DND-41 (cell line): Measurements from ENCODE around the gene SESTD1.

Source experiments
- ATAC-seq: fragments of 200-7000 bp; cut with Tn5 transposase; 3 replicates; pipeline ENCODE4 v1.9.1; 2021; ENCODE audit warnings: low read depth; ENCODE audit not compliant: insufficient read depth
- DNase-seq: peaks from one replicate; pipeline ENCODE4 v3.0.0-alpha.2; 2020
- H2AFZ ChIP-seq: 2 replicates; pipeline ENCODE4 v1.6.0; 2012; ENCODE audit warnings: low read depth, low read length
- H3K27ac ChIP-seq: 2 replicates; pipeline ENCODE4 v1.5.1; 2012; ENCODE audit warnings: low read length, inconsistent platforms
- H3K27me3 ChIP-seq: fragments of 200-600 bp; sonication (generic); 2 replicates; pipeline ENCODE4 v1.6.0; 2012; ENCODE audit warnings: low read length, mild to moderate bottlenecking, inconsistent platforms; ENCODE audit not compliant: insufficient read depth, poor library complexity
- H3K36me3 ChIP-seq: 2 replicates; pipeline ENCODE4 v1.5.1; 2012; ENCODE audit warnings: low read length, inconsistent platforms; ENCODE audit not compliant: insufficient read depth
- H3K4me1 ChIP-seq: 2 replicates; pipeline ENCODE4 v1.5.1; 2012; ENCODE audit warnings: mild to moderate bottlenecking, low read length; ENCODE audit not compliant: insufficient read depth
- H3K4me2 ChIP-seq: 2 replicates; pipeline ENCODE4 v1.6.0; 2012; ENCODE audit warnings: mild to moderate bottlenecking, moderate library complexity, low read length, inconsistent platforms; ENCODE audit not compliant: insufficient read depth
- H3K4me3 ChIP-seq, 2 experiments: fragments of 200-600 bp in 1 of 2; shearing (Covaris generic) in 1 of 2; 2 replicates each; pipeline ENCODE4 v1.5.1; 2012 to 2016; ENCODE audit warnings: inconsistent platforms in 2 of 2, low read length in 2 of 2, mild to moderate bottlenecking in 2 of 2, low read depth in 1 of 2, moderate library complexity in 1 of 2
- H3K79me2 ChIP-seq: 2 replicates; pipeline ENCODE4 v1.6.0; 2012; ENCODE audit warnings: low read length, inconsistent platforms; ENCODE audit not compliant: insufficient read depth
- H3K9ac ChIP-seq: 2 replicates; pipeline ENCODE4 v1.6.0; 2012; ENCODE audit warnings: low read depth, mild to moderate bottlenecking, inconsistent platforms, low read length, moderate library complexity
- H3K9me3 ChIP-seq: 2 replicates; pipeline ENCODE4 v1.5.1; 2012; ENCODE audit warnings: low read length, moderate library complexity, mild to moderate bottlenecking, inconsistent platforms; ENCODE audit not compliant: insufficient read depth, severe bottlenecking
- H4K20me1 ChIP-seq: 2 replicates; pipeline ENCODE4 v1.6.0; 2012; ENCODE audit warnings: low read length; ENCODE audit not compliant: insufficient read depth
- CTCF ChIP-seq: IDR thresholded peaks from 2 replicates; pipeline ENCODE4 v1.5.1; 2012; ENCODE audit warnings: borderline replicate concordance, low read length, moderate library complexity, mild to moderate bottlenecking; ENCODE audit not compliant: poor library complexity, severe bottlenecking; ENCODE audit errors: extremely low read depth
- EZH2 ChIP-seq: IDR thresholded peaks from 3 replicates; pipeline ENCODE4 v1.6.1; 2012; ENCODE audit warnings: borderline replicate concordance, low read depth, mild to moderate bottlenecking, moderate library complexity, low read length, inconsistent platforms; ENCODE audit not compliant: severe bottlenecking

SESTD1 gene

DNA sequence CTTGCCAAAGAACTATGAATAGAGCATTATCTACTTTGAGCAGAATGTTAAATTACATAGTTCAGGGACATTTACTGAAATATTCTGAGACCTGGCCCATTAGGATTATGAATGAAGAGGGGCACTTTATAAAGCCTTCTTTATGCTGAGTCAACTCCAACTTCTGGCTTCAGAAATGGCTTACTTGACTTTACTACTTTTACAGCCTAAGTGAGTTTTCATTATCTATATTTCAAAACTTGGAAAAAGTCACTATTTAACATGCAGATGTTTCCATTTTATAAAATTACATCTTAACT, 37.7 kb downstream of the SESTD1 start:
- TF ChIP-seq CTCF (no peak), EZH2 (no peak)
- Histone ChIP-seq H3K4me3 (no peak overlapping the region), H4K20me1 (peaks cover 15% of the 10 kb centered on the region; the same call in 1 of the 2 replicates), H3K9ac (no peak overlapping the region), H2AFZ (no peak overlapping the region), H3K4me1 (no peaks in the 10 kb centered on the region), H3K27me3 (no peaks in the 10 kb centered on the region), H3K79me2 (peaks cover 23% of the 10 kb centered on the region), H3K9me3 (no peaks in the 10 kb centered on the region), H3K36me3 (no peaks in the 10 kb centered on the region), H3K27ac (no peak overlapping the region), H3K4me2 (no peak overlapping the region)
- DNase-seq (no peak), ATAC-seq (no peak)

- DNase-seq (no peak), ATAC-seq (no peak)
- H3K79me2 ChIP-seq, result peaks cover 20% of the 10 kb centered on the region
- no peaks in the 10 kb centered on the region for H3K27me3 ChIP-seq
- H3K9me3 ChIP-seq, result no peaks in the 10 kb centered on the region
- H2AFZ ChIP-seq, result no peak overlapping the region
- no peak overlapping the region for H3K9ac ChIP-seq
- no peak overlapping the region for H3K4me2 ChIP-seq
- H3K27ac ChIP-seq, result no peak overlapping the region
- H4K20me1 ChIP-seq, result peaks cover 15% of the 10 kb centered on the region; the same call in 1 of the 2 replicates
- H3K4me3 ChIP-seq, result no peak overlapping the region
- TF ChIP-seq EZH2 (no peak), CTCF (no peak)
- no peaks in the 10 kb centered on the region for H3K4me1 ChIP-seq
- no peaks in the 10 kb centered on the region for H3K36me3 ChIP-seq
Measured at GRCh38 chr2:179226203-179226960, 38.2 kb downstream of the SESTD1 start.

DNA sequence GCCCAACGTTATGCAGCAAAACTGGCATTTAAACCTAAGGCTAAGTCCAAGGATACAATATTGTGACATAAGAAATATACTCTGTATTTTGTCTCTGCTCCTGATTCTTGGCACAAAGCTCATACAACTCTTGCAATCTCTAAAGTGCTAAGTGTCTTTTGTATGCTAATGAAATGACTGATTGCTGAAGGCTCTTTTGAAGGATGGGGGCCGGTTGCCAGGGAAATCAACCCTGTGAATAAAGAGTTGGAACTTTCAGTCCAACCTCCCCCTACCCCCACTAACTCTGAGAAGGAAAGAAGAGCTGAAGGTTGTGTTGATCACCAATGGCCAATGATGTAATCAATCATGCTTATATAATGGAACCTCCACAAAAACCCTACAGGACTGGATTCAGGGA, 40.3 kb downstream of the SESTD1 start:
- DNase-seq (no peak), ATAC-seq (no peak)
- no peak overlapping the region for H3K27ac ChIP-seq
- TF ChIP-seq EZH2 (no peak), CTCF (no peak)
- H3K4me1 ChIP-seq, result no peaks in the 10 kb centered on the region
- H3K36me3 ChIP-seq, result no peaks in the 10 kb centered on the region
- no peak overlapping the region for H3K9ac ChIP-seq
- H3K27me3 ChIP-seq, result no peaks in the 10 kb centered on the region
- peaks cover 19% of the 10 kb centered on the region for H3K79me2 ChIP-seq
- H3K9me3 ChIP-seq, result no peaks in the 10 kb centered on the region
- H3K4me2 ChIP-seq, result no peak overlapping the region
- no peak overlapping the region for H2AFZ ChIP-seq
- H3K4me3 ChIP-seq, result no peak overlapping the region
- peaks cover 15% of the 10 kb centered on the region; the same call in 1 of the 2 replicates for H4K20me1 ChIP-seq

DNA sequence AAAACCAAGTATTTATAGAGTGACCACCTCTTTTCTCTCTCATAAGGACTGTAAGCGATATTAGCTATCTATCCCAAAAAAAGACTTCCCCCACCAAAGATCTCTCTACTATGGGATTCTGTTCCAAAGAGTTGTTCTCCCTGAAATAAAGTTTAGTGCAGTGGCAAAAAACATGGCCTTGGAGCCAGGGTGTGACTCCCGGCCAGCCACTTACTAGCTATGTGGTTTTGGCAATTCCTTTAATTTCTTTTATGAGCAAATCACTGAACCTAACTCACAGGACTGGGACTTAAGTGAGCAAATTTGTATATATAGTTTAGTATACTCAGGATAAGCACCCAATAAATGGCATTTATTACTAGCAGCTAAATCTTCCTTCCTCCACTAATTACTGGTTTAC, 42.6 kb downstream of the SESTD1 start:
- no peak overlapping the region for H3K27ac ChIP-seq
- H4K20me1 ChIP-seq, result peaks cover 12% of the 10 kb centered on the region; the same call in 1 of the 2 replicates
- H3K4me3 ChIP-seq, result no peak overlapping the region
- no peaks in the 10 kb centered on the region for H3K4me1 ChIP-seq
- no peak for ATAC-seq
- no peak for DNase-seq
- no peak overlapping the region for H3K9ac ChIP-seq
- peaks cover 11% of the 10 kb centered on the region; the same call in 1 of the 2 replicates for H3K79me2 ChIP-seq
- H3K27me3 ChIP-seq, result no peaks in the 10 kb centered on the region
- no peak for TF ChIP-seq CTCF
- TF ChIP-seq EZH2, result no peak
- H2AFZ ChIP-seq, result no peak overlapping the region
- H3K4me2 ChIP-seq, result no peak overlapping the region
- no peaks in the 10 kb centered on the region for H3K9me3 ChIP-seq
- H3K36me3 ChIP-seq, result no peaks in the 10 kb centered on the region
